Endothelial cell of umbilical vein (primary cell): ENCODE data around the gene KCNS1. TPM values are rescaled to one million over a fixed set of nuclear protein-coding genes. Genes with fewer than 3 reads are reported as not detected.

Source experiments
- BruUV-seq: library from RNA; stranded (reverse); fragments of 400-500 nt; replicated peaks from 2 replicates; lab custom pipeline; 2021; lab: Mats Ljungman, UMichigan
- CTCF ChIA-PET: fragments of 300-600, 350-600 bp; sonication (Branson Sonifier 250); formaldehyde crosslinking; loops from one replicate; lab custom pipeline; 2021; ENCODE audit warnings: antibody characterized with exemption, inconsistent platforms; lab: Charles Lee
- POLR2A ChIA-PET: fragments of 300-600, 350-600 bp; sonication (Branson Sonifier 250); formaldehyde crosslinking; loops from one replicate; lab custom pipeline; 2021; ENCODE audit warnings: antibody characterized with exemption, inconsistent platforms; lab: Charles Lee
- DNase-seq: peaks from one replicate; pipeline ENCODE4 v3.0.0-alpha.2; 2011; ENCODE audit warnings: low read depth, low spot score
- FAIRE-seq: peaks from 2 replicates; lab custom pipeline; 2011; peaks lifted over from hg19 to GRCh38; lab: Jason Lieb, UNC
- H2AFZ ChIP-seq: 2 replicates; pipeline ENCODE4 v1.6.0; 2012; ENCODE audit warnings: low read depth, low read length, control low read depth, inconsistent platforms
- H3K27ac ChIP-seq: 2 replicates; pipeline ENCODE4 v1.5.1; 2011; ENCODE audit warnings: low read depth, mild to moderate bottlenecking, control low read depth, low read length, moderate library complexity; ENCODE audit not compliant: insufficient read depth
- H3K27me3 ChIP-seq, 2 experiments: 2 replicates each; pipeline versions ENCODE4 v1.6.0 to v1.6.1; 2011; ENCODE audit warnings: low read length in 2 of 2, mixed read lengths in 1 of 2; ENCODE audit not compliant: control insufficient read depth in 2 of 2, insufficient read depth in 2 of 2
- H3K36me3 ChIP-seq, 2 experiments: 2 replicates in 1 of 2; 3 replicates in 1 of 2; pipeline ENCODE4 v1.5.1; 2011; ENCODE audit warnings: low read length in 2 of 2, mild to moderate bottlenecking in 1 of 2, moderate library complexity in 1 of 2; ENCODE audit not compliant: control insufficient read depth in 2 of 2, insufficient read depth in 2 of 2; ENCODE audit errors: extremely low read depth in 1 of 2
- H3K4me1 ChIP-seq: 3 replicates; pipeline ENCODE4 v1.5.1; 2011; ENCODE audit warnings: mild to moderate bottlenecking, low read length; ENCODE audit not compliant: control insufficient read depth, insufficient read depth; ENCODE audit errors: extremely low read depth
- H3K4me2 ChIP-seq: 2 replicates; pipeline ENCODE4 v1.6.1; 2011; ENCODE audit warnings: low read length, control low read depth, mixed read lengths; ENCODE audit not compliant: insufficient read depth
- H3K4me3 ChIP-seq, 3 experiments: fragments of 200-600 bp in 1 of 3; sonication (generic), shearing (Covaris generic) in 1 of 3; replicated peaks in 1 of 3; 2 replicates each; pipeline ENCODE4 v1.5.1; 2011 to 2016; ENCODE audit warnings: control low read depth in 3 of 3, low read length in 3 of 3, mild to moderate bottlenecking in 2 of 3, inconsistent platforms in 1 of 3, low read depth in 1 of 3, moderate library complexity in 1 of 3; ENCODE audit not compliant: insufficient read depth in 1 of 3
- H3K79me2 ChIP-seq: 2 replicates; pipeline ENCODE4 v1.6.0; 2012; ENCODE audit warnings: low read length, inconsistent platforms; ENCODE audit not compliant: control insufficient read depth, insufficient read depth
- H3K9ac ChIP-seq: replicated peaks from 2 replicates; pipeline ENCODE3; 2011; ENCODE audit warnings: low read length, control low read depth; ENCODE audit not compliant: insufficient read depth; ENCODE audit errors: extremely low read depth
- H3K9me1 ChIP-seq: replicated peaks from 3 replicates; pipeline ENCODE4 v1.6.0; 2011; ENCODE audit warnings: mild to moderate bottlenecking, low read length; ENCODE audit not compliant: control insufficient read depth, insufficient read depth; ENCODE audit errors: extremely low read depth
- H3K9me3 ChIP-seq: replicated peaks from 2 replicates; pipeline ENCODE4 v1.5.1; 2012; ENCODE audit warnings: low read length, inconsistent platforms; ENCODE audit not compliant: control insufficient read depth, insufficient read depth
- H4K20me1 ChIP-seq: replicated peaks from 2 replicates; pipeline ENCODE3; 2011; ENCODE audit warnings: mild to moderate bottlenecking, low read length; ENCODE audit not compliant: control insufficient read depth, insufficient read depth; ENCODE audit errors: extremely low read depth
- EZH2 ChIP-seq: IDR thresholded peaks from 2 replicates; pipeline ENCODE4 v1.6.1; 2012; ENCODE audit warnings: borderline replicate concordance, low read depth, mild to moderate bottlenecking, moderate library complexity, low read length, inconsistent platforms; ENCODE audit not compliant: severe bottlenecking
- FOS ChIP-seq: IDR thresholded peaks from 2 replicates; pipeline ENCODE4 v1.6.1; 2011; ENCODE audit warnings: mild to moderate bottlenecking, low read length, moderate library complexity, borderline replicate concordance; ENCODE audit not compliant: insufficient read depth
- GATA2 ChIP-seq: IDR thresholded peaks from 2 replicates; pipeline ENCODE4 v1.7.0; 2011; ENCODE audit warnings: low read depth, mild to moderate bottlenecking, moderate library complexity, mixed read lengths, low read length; ENCODE audit not compliant: insufficient read length, insufficient read depth
- JUN ChIP-seq: IDR thresholded peaks from 2 replicates; pipeline ENCODE4 v1.6.1; 2011; ENCODE audit warnings: borderline replicate concordance, low read depth; ENCODE audit not compliant: insufficient read length, insufficient read depth
- MYC ChIP-seq: IDR thresholded peaks from one replicate; pipeline ENCODE4 v1.6.1; 2011; ENCODE audit warnings: mild to moderate bottlenecking, low read depth, low read length
- POLR2A ChIP-seq: IDR thresholded peaks from 2 replicates; pipeline ENCODE4 v1.6.1; 2012; ENCODE audit warnings: low read depth, mild to moderate bottlenecking, control low read depth, low read length
- POLR2AphosphoS5 ChIP-seq: IDR thresholded peaks from 2 replicates; pipeline ENCODE4 v1.6.1; 2012; ENCODE audit warnings: low read depth, mild to moderate bottlenecking, control low read depth, low read length, moderate library complexity; ENCODE audit not compliant: insufficient read depth
- dilution Hi-C: fragments of 300-500 bp; cut with MboI; formaldehyde crosslinking; loops from one replicate; pipeline ENCODE4 v1.15.0; 2019; ENCODE audit warnings: low sequenced_read_pairs; ENCODE audit not compliant: extremely low pct_ligation_motif_present
- intact Hi-C: fragments of 100-400 bp; cut with micrococcal nuclease; formaldehyde crosslinking; loops from one replicate; pipeline ENCODE4 v1.10.0; 2022
- polyA plus RNA-seq, 4 experiments: library from polyadenylated mRNA; depleted of rRNA in 3 of 4; stranded (reverse) in 3 of 4; unstranded in 1 of 4; fragments of >200 nt; gene quantifications; 2 replicates each; pipeline versions ENCODE4 v1.2.1 to v1.2.3, GENCODE V29; 2011 to 2012; ENCODE audit warnings: missing spikeins in 1 of 4
- total RNA-seq: library from RNA; stranded (reverse); gene quantifications from 2 replicates; pipeline ENCODE4 v1.2.3, GENCODE V29; 2021
- TF ChIP-seq, protein P1 (sequence below), 2 donors: IDR thresholded peaks; 1 replicate in 1 of 2; 2 replicates in 1 of 2; pipeline ENCODE4 v1.5.1; 2011; ENCODE audit warnings: low read length in 2 of 2, mild to moderate bottlenecking in 2 of 2, moderate library complexity in 2 of 2, control low read depth in 1 of 2, inconsistent platforms in 1 of 2, low read depth in 1 of 2; ENCODE audit not compliant: insufficient read depth in 1 of 2; ENCODE audit errors: extremely low read depth in 1 of 2
- TF ChIP-seq, protein P2 (sequence below): IDR thresholded peaks from 2 replicates; pipeline ENCODE4 v1.6.1; 2011; ENCODE audit not compliant: insufficient read depth, insufficient read length

KCNS1 gene
- total and polyA plus RNA-seq, 2 donors (not counting 3 experiments of a cell fraction or from before 2014, with no cell fraction given) = 0.14 to 0.29 TPM

DNA sequence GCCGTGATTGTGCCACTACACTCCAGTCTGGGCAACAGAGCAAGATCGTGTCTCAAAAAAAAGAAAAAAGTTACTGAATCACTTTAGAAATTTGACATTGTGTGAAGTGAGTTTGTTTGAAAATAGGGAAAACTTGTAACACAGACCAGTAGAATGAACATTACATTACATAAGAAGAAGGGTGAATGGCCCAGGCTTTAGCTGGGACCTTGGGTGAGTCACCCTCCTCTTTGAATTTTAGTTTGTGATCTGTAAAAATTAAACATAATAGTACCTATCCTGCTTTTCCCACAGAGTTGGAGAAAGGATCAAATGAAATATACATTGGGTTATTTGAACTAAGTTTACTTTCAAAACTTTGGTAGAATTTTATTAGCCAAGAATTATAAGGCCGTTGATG, 56.3 kb downstream of the KCNS1 start:
- DNase-seq (no peak), FAIRE-seq (no peak)
- no peak overlapping the region for H3K4me3 ChIP-seq
- H2AFZ ChIP-seq = no peak overlapping the region
- ChIA-PET POLR2A (no interaction called here), CTCF (interaction anchor here (0.6 to 5.2 kb wide), 61 partner anchors 9 to 727 kb away, joined by 3 to 411 read pairs (median 6); partner anchors contain the start of genes KCNS1, SEMG2, WFDC12 and WFDC5)
- no peaks in the 10 kb centered on the region for H3K27me3 ChIP-seq
- H3K4me1 ChIP-seq = peaks cover 23% of the 10 kb centered on the region
- intact Hi-C loops (loop anchor here (1.0 to 2.0 kb wide), 4 partner anchors 34 to 247 kb away; no protein-coding TSS in a partner anchor), dilution Hi-C loops (no loop called here)
- no peaks in the 10 kb centered on the region for H3K36me3 ChIP-seq
- H3K27ac ChIP-seq = no peak overlapping the region
- H4K20me1 ChIP-seq = no peaks in the 10 kb centered on the region
- no TSS peak for BruUV-seq
- no peak overlapping the region for H3K4me2 ChIP-seq
- no peak overlapping the region for H3K9ac ChIP-seq
- TF ChIP-seq POLR2A = no peak
- TF ChIP-seq EZH2 = no peak
- TF ChIP-seq, protein P1, sequence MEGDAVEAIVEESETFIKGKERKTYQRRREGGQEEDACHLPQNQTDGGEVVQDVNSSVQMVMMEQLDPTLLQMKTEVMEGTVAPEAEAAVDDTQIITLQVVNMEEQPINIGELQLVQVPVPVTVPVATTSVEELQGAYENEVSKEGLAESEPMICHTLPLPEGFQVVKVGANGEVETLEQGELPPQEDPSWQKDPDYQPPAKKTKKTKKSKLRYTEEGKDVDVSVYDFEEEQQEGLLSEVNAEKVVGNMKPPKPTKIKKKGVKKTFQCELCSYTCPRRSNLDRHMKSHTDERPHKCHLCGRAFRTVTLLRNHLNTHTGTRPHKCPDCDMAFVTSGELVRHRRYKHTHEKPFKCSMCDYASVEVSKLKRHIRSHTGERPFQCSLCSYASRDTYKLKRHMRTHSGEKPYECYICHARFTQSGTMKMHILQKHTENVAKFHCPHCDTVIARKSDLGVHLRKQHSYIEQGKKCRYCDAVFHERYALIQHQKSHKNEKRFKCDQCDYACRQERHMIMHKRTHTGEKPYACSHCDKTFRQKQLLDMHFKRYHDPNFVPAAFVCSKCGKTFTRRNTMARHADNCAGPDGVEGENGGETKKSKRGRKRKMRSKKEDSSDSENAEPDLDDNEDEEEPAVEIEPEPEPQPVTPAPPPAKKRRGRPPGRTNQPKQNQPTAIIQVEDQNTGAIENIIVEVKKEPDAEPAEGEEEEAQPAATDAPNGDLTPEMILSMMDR (IDR thresholded peaks at IDR 0.05; ENCODE audit: extremely low read depth in 1 of 2, insufficient read depth in 1 of 2, low read depth in 1 of 2, low read length in 2 of 2) = no peak
- no peak for TF ChIP-seq FOS
- no peak for TF ChIP-seq JUN
- TF ChIP-seq POLR2AphosphoS5 = no peak
- no peak for TF ChIP-seq MYC
- TF ChIP-seq, protein P2, sequence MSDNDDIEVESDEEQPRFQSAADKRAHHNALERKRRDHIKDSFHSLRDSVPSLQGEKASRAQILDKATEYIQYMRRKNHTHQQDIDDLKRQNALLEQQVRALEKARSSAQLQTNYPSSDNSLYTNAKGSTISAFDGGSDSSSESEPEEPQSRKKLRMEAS = no peak
- TF ChIP-seq GATA2 = no peak
- peaks cover 1% of the 10 kb centered on the region for H3K79me2 ChIP-seq
- no peaks in the 10 kb centered on the region for H3K9me3 ChIP-seq
- no peaks in the 10 kb centered on the region for H3K9me1 ChIP-seq
